ENCODE measurements around the gene TMEM178B.

DNA sequence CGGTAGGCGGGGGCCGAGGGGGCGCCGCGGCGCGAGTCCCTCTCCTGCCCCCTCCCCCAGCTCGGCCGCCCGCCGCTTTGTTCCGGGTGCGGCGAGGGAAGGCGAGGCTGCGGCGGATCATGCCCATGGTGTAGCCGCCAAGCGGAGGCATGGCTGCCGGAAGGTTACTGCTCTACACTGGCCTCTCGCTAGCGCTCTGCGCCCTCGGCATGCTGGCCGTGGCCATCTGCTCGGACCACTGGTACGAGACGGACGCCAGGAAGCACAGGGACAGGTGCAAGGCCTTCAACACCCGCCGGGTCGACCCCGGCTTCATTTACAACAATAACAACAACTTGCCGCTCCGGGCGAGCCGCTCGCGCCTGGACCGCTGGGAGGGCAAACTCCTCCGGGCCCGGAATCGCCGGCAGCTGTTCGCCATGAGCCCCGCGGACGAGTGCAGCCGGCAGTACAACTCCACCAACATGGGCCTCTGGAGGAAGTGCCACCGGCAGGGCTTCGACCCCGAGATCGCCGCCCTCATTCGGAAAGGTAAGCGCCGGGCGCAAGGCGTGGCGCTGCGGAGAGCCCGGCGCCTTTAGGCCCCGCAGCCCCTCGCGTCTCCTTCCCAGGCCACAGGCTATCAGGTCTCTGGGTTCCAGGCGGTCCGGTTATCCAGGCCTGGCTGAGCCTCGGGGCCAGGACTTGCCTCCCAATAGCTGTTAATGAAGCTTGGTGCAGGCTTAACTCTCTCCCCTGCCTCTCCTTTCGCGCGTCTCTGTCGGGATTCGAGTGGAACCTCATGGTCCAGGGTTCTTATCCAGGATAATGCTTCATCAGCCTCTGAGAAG is 513 bp downstream of the TMEM178B start:
- peak; percentile 82 for TF ChIP-seq YY1 (tag by site-specific recombination; IDR thresholded peaks at IDR 0.05)
- TF ChIP-seq ZNF239 (tag by site-specific recombination; IDR thresholded peaks at IDR 0.05), result no peak
- TF ChIP-seq, protein P1, sequence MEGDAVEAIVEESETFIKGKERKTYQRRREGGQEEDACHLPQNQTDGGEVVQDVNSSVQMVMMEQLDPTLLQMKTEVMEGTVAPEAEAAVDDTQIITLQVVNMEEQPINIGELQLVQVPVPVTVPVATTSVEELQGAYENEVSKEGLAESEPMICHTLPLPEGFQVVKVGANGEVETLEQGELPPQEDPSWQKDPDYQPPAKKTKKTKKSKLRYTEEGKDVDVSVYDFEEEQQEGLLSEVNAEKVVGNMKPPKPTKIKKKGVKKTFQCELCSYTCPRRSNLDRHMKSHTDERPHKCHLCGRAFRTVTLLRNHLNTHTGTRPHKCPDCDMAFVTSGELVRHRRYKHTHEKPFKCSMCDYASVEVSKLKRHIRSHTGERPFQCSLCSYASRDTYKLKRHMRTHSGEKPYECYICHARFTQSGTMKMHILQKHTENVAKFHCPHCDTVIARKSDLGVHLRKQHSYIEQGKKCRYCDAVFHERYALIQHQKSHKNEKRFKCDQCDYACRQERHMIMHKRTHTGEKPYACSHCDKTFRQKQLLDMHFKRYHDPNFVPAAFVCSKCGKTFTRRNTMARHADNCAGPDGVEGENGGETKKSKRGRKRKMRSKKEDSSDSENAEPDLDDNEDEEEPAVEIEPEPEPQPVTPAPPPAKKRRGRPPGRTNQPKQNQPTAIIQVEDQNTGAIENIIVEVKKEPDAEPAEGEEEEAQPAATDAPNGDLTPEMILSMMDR (tag by site-specific recombination; IDR thresholded peaks at IDR 0.05), result peak; percentile 74
- TF ChIP-seq, protein P2, sequence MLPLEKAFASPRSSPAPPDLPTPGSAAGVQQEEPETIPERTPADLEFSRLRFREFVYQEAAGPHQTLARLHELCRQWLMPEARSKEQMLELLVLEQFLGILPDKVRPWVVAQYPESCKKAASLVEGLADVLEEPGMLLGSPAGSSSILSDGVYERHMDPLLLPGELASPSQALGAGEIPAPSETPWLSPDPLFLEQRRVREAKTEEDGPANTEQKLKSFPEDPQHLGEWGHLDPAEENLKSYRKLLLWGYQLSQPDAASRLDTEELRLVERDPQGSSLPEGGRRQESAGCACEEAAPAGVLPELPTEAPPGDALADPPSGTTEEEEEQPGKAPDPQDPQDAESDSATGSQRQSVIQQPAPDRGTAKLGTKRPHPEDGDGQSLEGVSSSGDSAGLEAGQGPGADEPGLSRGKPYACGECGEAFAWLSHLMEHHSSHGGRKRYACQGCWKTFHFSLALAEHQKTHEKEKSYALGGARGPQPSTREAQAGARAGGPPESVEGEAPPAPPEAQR (tag by site-specific recombination; IDR thresholded peaks at IDR 0.05), result no peak
- no peak for TF ChIP-seq ZNF302 (tag by site-specific recombination; IDR thresholded peaks at IDR 0.05; ENCODE audit: low read depth)
- TF ChIP-seq, protein P3, sequence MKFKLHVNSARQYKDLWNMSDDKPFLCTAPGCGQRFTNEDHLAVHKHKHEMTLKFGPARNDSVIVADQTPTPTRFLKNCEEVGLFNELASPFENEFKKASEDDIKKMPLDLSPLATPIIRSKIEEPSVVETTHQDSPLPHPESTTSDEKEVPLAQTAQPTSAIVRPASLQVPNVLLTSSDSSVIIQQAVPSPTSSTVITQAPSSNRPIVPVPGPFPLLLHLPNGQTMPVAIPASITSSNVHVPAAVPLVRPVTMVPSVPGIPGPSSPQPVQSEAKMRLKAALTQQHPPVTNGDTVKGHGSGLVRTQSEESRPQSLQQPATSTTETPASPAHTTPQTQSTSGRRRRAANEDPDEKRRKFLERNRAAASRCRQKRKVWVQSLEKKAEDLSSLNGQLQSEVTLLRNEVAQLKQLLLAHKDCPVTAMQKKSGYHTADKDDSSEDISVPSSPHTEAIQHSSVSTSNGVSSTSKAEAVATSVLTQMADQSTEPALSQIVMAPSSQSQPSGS (tag by site-specific recombination; IDR thresholded peaks at IDR 0.05; ENCODE audit: low read depth), result no peak
- TF ChIP-seq, protein P4, sequence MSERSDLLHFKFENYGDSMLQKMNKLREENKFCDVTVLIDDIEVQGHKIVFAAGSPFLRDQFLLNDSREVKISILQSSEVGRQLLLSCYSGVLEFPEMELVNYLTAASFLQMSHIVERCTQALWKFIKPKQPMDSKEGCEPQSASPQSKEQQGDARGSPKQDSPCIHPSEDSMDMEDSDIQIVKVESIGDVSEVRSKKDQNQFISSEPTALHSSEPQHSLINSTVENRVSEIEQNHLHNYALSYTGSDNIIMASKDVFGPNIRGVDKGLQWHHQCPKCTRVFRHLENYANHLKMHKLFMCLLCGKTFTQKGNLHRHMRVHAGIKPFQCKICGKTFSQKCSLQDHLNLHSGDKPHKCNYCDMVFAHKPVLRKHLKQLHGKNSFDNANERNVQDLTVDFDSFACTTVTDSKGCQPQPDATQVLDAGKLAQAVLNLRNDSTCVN (tag by site-specific recombination; optimal IDR thresholded peaks at IDR 0.05), result peak; percentile 74
- TF ChIP-seq ZNF121 (tag by site-specific recombination; IDR thresholded peaks at IDR 0.05), result no peak
- no peak for TF ChIP-seq ZFP41 (tag by site-specific recombination; IDR thresholded peaks at IDR 0.05; ENCODE audit: borderline replicate concordance)
- TF ChIP-seq, protein P5, sequence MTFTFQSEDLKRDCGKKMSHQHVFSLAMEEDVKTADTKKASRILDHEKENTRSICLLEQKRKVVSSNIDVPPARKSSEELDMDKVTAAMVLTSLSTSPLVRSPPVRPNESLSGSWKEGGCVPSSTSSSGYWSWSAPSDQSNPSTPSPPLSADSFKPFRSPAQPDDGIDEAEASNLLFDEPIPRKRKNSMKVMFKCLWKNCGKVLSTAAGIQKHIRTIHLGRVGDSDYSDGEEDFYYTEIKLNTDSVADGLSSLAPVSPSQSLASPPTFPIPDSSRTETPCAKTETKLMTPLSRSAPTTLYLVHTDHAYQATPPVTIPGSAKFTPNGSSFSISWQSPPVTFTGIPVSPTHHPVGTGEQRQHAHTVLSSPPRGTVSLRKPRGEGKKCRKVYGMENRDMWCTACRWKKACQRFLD (tag by site-specific recombination; IDR thresholded peaks at IDR 0.05), result no peak
- no peak for TF ChIP-seq ZNF138 (tag by site-specific recombination; IDR thresholded peaks at IDR 0.05; ENCODE audit: borderline replicate concordance)
- TF ChIP-seq, protein P6, sequence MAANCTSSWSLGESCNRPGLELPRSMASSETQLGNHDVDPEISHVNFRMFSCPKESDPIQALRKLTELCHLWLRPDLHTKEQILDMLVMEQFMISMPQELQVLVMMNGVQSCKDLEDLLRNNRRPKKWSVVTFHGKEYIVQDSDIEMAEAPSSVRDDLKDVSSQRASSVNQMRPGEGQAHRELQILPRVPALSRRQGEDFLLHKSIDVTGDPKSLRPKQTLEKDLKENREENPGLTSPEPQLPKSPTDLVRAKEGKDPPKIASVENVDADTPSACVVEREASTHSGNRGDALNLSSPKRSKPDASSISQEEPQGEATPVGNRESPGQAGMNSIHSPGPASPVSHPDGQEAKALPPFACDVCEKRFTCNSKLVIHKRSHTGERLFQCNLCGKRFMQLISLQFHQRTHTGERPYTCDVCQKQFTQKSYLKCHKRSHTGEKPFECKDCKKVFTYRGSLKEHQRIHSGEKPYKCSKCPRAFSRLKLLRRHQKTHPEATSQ (tag by site-specific recombination; IDR thresholded peaks at IDR 0.05), result no peak
- TF ChIP-seq, protein P7, sequence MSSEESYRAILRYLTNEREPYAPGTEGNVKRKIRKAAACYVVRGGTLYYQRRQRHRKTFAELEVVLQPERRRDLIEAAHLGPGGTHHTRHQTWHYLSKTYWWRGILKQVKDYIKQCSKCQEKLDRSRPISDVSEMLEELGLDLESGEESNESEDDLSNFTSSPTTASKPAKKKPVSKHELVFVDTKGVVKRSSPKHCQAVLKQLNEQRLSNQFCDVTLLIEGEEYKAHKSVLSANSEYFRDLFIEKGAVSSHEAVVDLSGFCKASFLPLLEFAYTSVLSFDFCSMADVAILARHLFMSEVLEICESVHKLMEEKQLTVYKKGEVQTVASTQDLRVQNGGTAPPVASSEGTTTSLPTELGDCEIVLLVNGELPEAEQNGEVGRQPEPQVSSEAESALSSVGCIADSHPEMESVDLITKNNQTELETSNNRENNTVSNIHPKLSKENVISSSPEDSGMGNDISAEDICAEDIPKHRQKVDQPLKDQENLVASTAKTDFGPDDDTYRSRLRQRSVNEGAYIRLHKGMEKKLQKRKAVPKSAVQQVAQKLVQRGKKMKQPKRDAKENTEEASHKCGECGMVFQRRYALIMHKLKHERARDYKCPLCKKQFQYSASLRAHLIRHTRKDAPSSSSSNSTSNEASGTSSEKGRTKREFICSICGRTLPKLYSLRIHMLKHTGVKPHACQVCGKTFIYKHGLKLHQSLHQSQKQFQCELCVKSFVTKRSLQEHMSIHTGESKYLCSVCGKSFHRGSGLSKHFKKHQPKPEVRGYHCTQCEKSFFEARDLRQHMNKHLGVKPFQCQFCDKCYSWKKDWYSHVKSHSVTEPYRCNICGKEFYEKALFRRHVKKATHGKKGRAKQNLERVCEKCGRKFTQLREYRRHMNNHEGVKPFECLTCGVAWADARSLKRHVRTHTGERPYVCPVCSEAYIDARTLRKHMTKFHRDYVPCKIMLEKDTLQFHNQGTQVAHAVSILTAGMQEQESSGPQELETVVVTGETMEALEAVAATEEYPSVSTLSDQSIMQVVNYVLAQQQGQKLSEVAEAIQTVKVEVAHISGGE (tag by site-specific recombination; conservative IDR thresholded peaks at IDR 0.05; ENCODE audit: low read depth), result peak; percentile 65
- no peak for TF ChIP-seq GLI4 (tag by site-specific recombination; IDR thresholded peaks at IDR 0.05)
